H1 (cell line): ENCODE results near the gene CHRDL2. TPM values are rescaled to one million over a fixed set of nuclear protein-coding genes. Genes with fewer than 3 reads are reported as not detected.

Experiments used
- CTCF ChIA-PET: fragments of 300-600 bp; sonication (Branson Sonifier 250); formaldehyde crosslinking; loops from one replicate; lab custom pipeline; 2021; ENCODE audit not compliant: partially characterized antibody; lab: Charles Lee
- POLR2A ChIA-PET: fragments of 300-600 bp; sonication (Branson Sonifier 250); formaldehyde crosslinking; loops from one replicate; lab custom pipeline; 2021; ENCODE audit warnings: inconsistent platforms; ENCODE audit not compliant: partially characterized antibody; lab: Charles Lee
- DNase-seq, 2 experiments: peaks; one replicate each; pipeline versions ENCODE4 v3.0.0 to v3.0.0-alpha.2; 2010 to 2022; ENCODE audit warnings: low spot score in 2 of 2, low read depth in 1 of 2, mixed read lengths in 1 of 2
- FAIRE-seq: peaks from 2 replicates; lab custom pipeline; 2011; peaks lifted over from hg19 to GRCh38; lab: Jason Lieb, UNC
- H2AFZ ChIP-seq: 2 replicates; pipeline ENCODE4 v1.8.1; 2012; ENCODE audit warnings: low read length, inconsistent platforms
- H2AK5ac ChIP-seq: 2 replicates; pipeline ENCODE4 v1.6.1; 2013; ENCODE audit warnings: low read depth, low read length
- H2BK120ac ChIP-seq: replicated peaks from 2 replicates; pipeline ENCODE3; 2013; ENCODE audit warnings: low read depth, low read length, inconsistent platforms
- H2BK12ac ChIP-seq: 2 replicates; pipeline ENCODE4 v1.6.1; 2013; ENCODE audit warnings: low read depth, low read length
- H2BK15ac ChIP-seq: 2 replicates; pipeline ENCODE4 v1.6.1; 2013; ENCODE audit warnings: low read length
- H2BK20ac ChIP-seq: 2 replicates; pipeline ENCODE4 v1.6.1; 2013; ENCODE audit warnings: low read length
- H2BK5ac ChIP-seq: 2 replicates; pipeline ENCODE4 v1.6.1; 2013; ENCODE audit warnings: low read depth, low read length
- H3K14ac ChIP-seq: 2 replicates; pipeline ENCODE4 v1.6.1; 2013; ENCODE audit warnings: inconsistent platforms; ENCODE audit not compliant: insufficient read length
- H3K18ac ChIP-seq: 2 replicates; pipeline ENCODE4 v1.6.1; 2013; ENCODE audit warnings: low read length; ENCODE audit errors: extremely low read depth
- H3K23ac ChIP-seq: 2 replicates; pipeline ENCODE4 v1.6.1; 2013; ENCODE audit warnings: inconsistent platforms; ENCODE audit not compliant: insufficient read length
- H3K23me2 ChIP-seq: 2 replicates; pipeline ENCODE4 v1.6.1; 2013; ENCODE audit warnings: low read depth, low read length
- H3K27ac ChIP-seq: 2 replicates; pipeline ENCODE4 v1.6.1; 2011; ENCODE audit warnings: low read depth, low read length, inconsistent platforms
- H3K27me3 ChIP-seq, 4 experiments: replicated peaks in 1 of 4; 1 replicate in 1 of 4; 2 replicates in 3 of 4; pipeline versions ENCODE4 v1.6.1 to v1.8.1; 2011 to 2013; ENCODE audit warnings: low read length in 3 of 4, mild to moderate bottlenecking in 3 of 4, inconsistent platforms in 2 of 4, mixed read lengths in 2 of 4, moderate library complexity in 1 of 4; ENCODE audit not compliant: control insufficient read depth in 3 of 4, insufficient read depth in 3 of 4; ENCODE audit errors: extremely low read depth in 1 of 4
- H3K36me3 ChIP-seq, 4 experiments: 2 replicates each; pipeline versions ENCODE4 v1.6.1 to v1.8.1; 2011 to 2013; ENCODE audit warnings: mild to moderate bottlenecking in 4 of 4, low read length in 3 of 4, moderate library complexity in 2 of 4, control low read depth in 1 of 4, inconsistent platforms in 1 of 4; ENCODE audit not compliant: insufficient read depth in 4 of 4, control insufficient read depth in 2 of 4
- H3K4ac ChIP-seq: replicated peaks from 2 replicates; pipeline ENCODE3; 2013; ENCODE audit warnings: low read length, low read depth, mixed read lengths, inconsistent platforms; ENCODE audit not compliant: insufficient read length
- H3K4me1 ChIP-seq, 4 experiments: replicated peaks in 1 of 4; 1 replicate in 1 of 4; 2 replicates in 3 of 4; pipeline versions ENCODE4 v1.6.1 to v1.8.1; 2011 to 2013; ENCODE audit warnings: low read length in 3 of 4, inconsistent platforms in 2 of 4, mixed read lengths in 1 of 4; ENCODE audit not compliant: insufficient read depth in 4 of 4, control insufficient read depth in 3 of 4
- H3K4me2 ChIP-seq, 2 experiments: 2 replicates each; pipeline versions ENCODE4 v1.6.1 to v1.8.1; 2011 to 2013; ENCODE audit warnings: low read depth in 2 of 2, low read length in 2 of 2, control low read depth in 1 of 2, inconsistent platforms in 1 of 2, mild to moderate bottlenecking in 1 of 2; ENCODE audit not compliant: insufficient read depth in 1 of 2
- H3K4me3 ChIP-seq, 4 experiments: fragments of 200-600, 300-600 bp in 1 of 4; sonication (generic), shearing (Covaris generic), sonication (Bioruptor Twin) in 1 of 4; 2 replicates each; pipeline versions ENCODE4 v1.5.1 to v1.8.1; 2011 to 2016; ENCODE audit warnings: low read length in 4 of 4, low read depth in 3 of 4, control low read depth in 2 of 4, inconsistent platforms in 2 of 4, mild to moderate bottlenecking in 2 of 4, mixed read lengths in 1 of 4, moderate library complexity in 1 of 4; ENCODE audit not compliant: insufficient read depth in 2 of 4; ENCODE audit errors: extremely low read depth in 1 of 4
- H3K56ac ChIP-seq: replicated peaks from 2 replicates; pipeline ENCODE3; 2013; ENCODE audit warnings: low read depth, mild to moderate bottlenecking, mixed read lengths, low read length, inconsistent platforms; ENCODE audit not compliant: insufficient read length
- H3K79me1 ChIP-seq: 2 replicates; pipeline ENCODE4 v1.6.1; 2013; ENCODE audit warnings: low read depth, low read length, control low read depth
- H3K79me2 ChIP-seq, 2 experiments: 2 replicates each; pipeline versions ENCODE4 v1.6.1 to v1.8.1; 2012 to 2013; ENCODE audit warnings: low read length in 2 of 2, mild to moderate bottlenecking in 2 of 2, inconsistent platforms in 1 of 2; ENCODE audit not compliant: insufficient read depth in 2 of 2, control insufficient read depth in 1 of 2
- H3K9ac ChIP-seq, 4 experiments: replicated peaks in 1 of 4; 1 replicate in 1 of 4; 2 replicates in 3 of 4; pipeline versions ENCODE4 v1.6.1 to v1.8.1; 2011 to 2013; ENCODE audit warnings: low read depth in 3 of 4, low read length in 3 of 4, control low read depth in 2 of 4, mild to moderate bottlenecking in 2 of 4, moderate library complexity in 2 of 4, inconsistent platforms in 1 of 4; ENCODE audit errors: extremely low read depth in 1 of 4
- H3K9me3 ChIP-seq, 2 experiments: 2 replicates each; pipeline versions ENCODE4 v1.6.1 to v1.8.1; 2012 to 2013; ENCODE audit warnings: mild to moderate bottlenecking in 2 of 2, moderate library complexity in 2 of 2, control low read depth in 1 of 2, inconsistent platforms in 1 of 2, low read depth in 1 of 2, low read length in 1 of 2, mixed read lengths in 1 of 2; ENCODE audit not compliant: insufficient read depth in 2 of 2
- H4K20me1 ChIP-seq, 2 experiments: replicated peaks in 1 of 2; 2 replicates each; pipeline versions ENCODE3 to v1.8.1; 2011 to 2013; ENCODE audit warnings: inconsistent platforms in 2 of 2, low read length in 2 of 2, mild to moderate bottlenecking in 1 of 2; ENCODE audit not compliant: insufficient read depth in 2 of 2, control insufficient read depth in 1 of 2
- H4K5ac ChIP-seq: 2 replicates; pipeline ENCODE4 v1.6.1; 2013; ENCODE audit warnings: low read length, low read depth, mixed read lengths, inconsistent platforms; ENCODE audit not compliant: insufficient read length
- H4K8ac ChIP-seq: 2 replicates; pipeline ENCODE4 v1.8.0; 2013; ENCODE audit warnings: mild to moderate bottlenecking, moderate library complexity, low read length, inconsistent platforms; ENCODE audit not compliant: insufficient read depth; ENCODE audit errors: extremely low read depth
- H4K91ac ChIP-seq: replicated peaks from 2 replicates; pipeline ENCODE3; 2013; ENCODE audit warnings: low read length, mixed read lengths, inconsistent platforms; ENCODE audit not compliant: insufficient read length
- EGR1 ChIP-seq: IDR thresholded peaks from 2 replicates; pipeline ENCODE4 v1.6.1; 2011; ENCODE audit warnings: low read depth, low read length, borderline replicate concordance
- GABPA ChIP-seq: IDR thresholded peaks from 2 replicates; pipeline ENCODE4 v1.6.1; 2011; ENCODE audit warnings: mild to moderate bottlenecking, low read length, moderate library complexity, borderline replicate concordance; ENCODE audit not compliant: insufficient read depth
- GTF2F1 ChIP-seq: IDR thresholded peaks from 2 replicates; pipeline ENCODE4 v1.6.1; 2012; ENCODE audit warnings: low read depth, low read length, improper control_type of control experiment, borderline replicate concordance
- NANOG ChIP-seq: IDR thresholded peaks from 2 replicates; pipeline ENCODE4 v1.6.1; 2011; ENCODE audit warnings: low read length, low read depth, mild to moderate bottlenecking, inconsistent platforms; ENCODE audit not compliant: insufficient read depth, poor library complexity, severe bottlenecking
- NRF1 ChIP-seq: IDR thresholded peaks from 2 replicates; pipeline ENCODE4 v1.6.1; 2011; ENCODE audit warnings: mild to moderate bottlenecking, low read depth, low read length, improper control_type of control experiment
- SIN3A ChIP-seq, 2 experiments: IDR thresholded peaks in 1 of 2; conservative IDR thresholded peaks in 1 of 2; 2 replicates each; pipeline ENCODE4 v1.6.1; 2011 to 2012; ENCODE audit warnings: low read length in 2 of 2, improper control_type of control experiment in 1 of 2, low read depth in 1 of 2, mild to moderate bottlenecking in 1 of 2
- SUZ12 ChIP-seq: fragments of 200-600 bp; sonication (generic); IDR thresholded peaks from 2 replicates; pipeline ENCODE4 v1.6.1; 2012; ENCODE audit warnings: mild to moderate bottlenecking, inconsistent platforms, low read length, moderate library complexity, mixed read lengths
- TAF7 ChIP-seq: optimal IDR thresholded peaks from 2 replicates; pipeline ENCODE3; 2011; ENCODE audit warnings: low read depth, mild to moderate bottlenecking, inconsistent platforms, low read length, moderate library complexity, borderline replicate concordance
- TEAD4 ChIP-seq: IDR thresholded peaks from 2 replicates; pipeline ENCODE4 v1.6.1; 2012; ENCODE audit warnings: low read depth, low read length, inconsistent platforms, mixed read lengths
- WGBS, 2 experiments: shearing (Covaris generic) in 1 of 2; methylation state at CpG; one replicate each; pipeline versions ENCODE4 v1.1.6 to v1.1.7; 2013 to 2015; ENCODE audit warnings: low lambda C conversion rate in 2 of 2, mixed read lengths in 2 of 2, inconsistent platforms in 1 of 2, low coverage in 1 of 2, missing lambda C conversion rate in 1 of 2; ENCODE audit not compliant: insufficient replicate concordance in 2 of 2, insufficient coverage in 1 of 2, insufficient read length in 1 of 2; ENCODE audit errors: extremely low coverage in 1 of 2, missing lambda C conversion rate in 1 of 2; 5-methylcytosine and 5-hydroxymethylcytosine counted together
- polyA plus RNA-seq, 7 experiments: library from polyadenylated mRNA; depleted of rRNA in 3 of 7; stranded (reverse) in 5 of 7; unstranded in 2 of 7; fragments of >200 nt in 5 of 7; fragments of 200-250 nt in 2 of 7; gene quantifications; 1 replicate in 5 of 7; 2 replicates in 1 of 7; 4 replicates in 1 of 7; pipeline versions ENCODE4 v1.2.1 to v1.2.3, GENCODE V29; 2011 to 2013; ENCODE audit warnings: missing spikeins in 2 of 7, mixed read lengths in 2 of 7
- total RNA-seq: library from RNA; stranded (reverse); fragmentation: NEBNext Ultra II Directional; extraction: Animal tissue kit (Norgen Biotek cat#: 25700); gene quantifications from 2 replicates; pipeline ENCODE4 v1.2.1, GENCODE V29; 2021
- TF ChIP-seq, protein P1 (sequence below): IDR thresholded peaks from 2 replicates; pipeline ENCODE4 v1.6.1; 2011; ENCODE audit warnings: low read depth, mild to moderate bottlenecking, low read length; ENCODE audit not compliant: insufficient read depth
- TF ChIP-seq, protein P2 (sequence below): IDR thresholded peaks from 2 replicates; pipeline ENCODE4 v1.6.1; 2011; ENCODE audit warnings: low read length, improper control_type of control experiment

CHRDL2 gene
- total and polyA plus RNA-seq, 2 of the 8 experiments (the other 6 are each of a cell fraction or from before 2014, with no cell fraction given): 0.26 to 0.48 TPM

DNA sequence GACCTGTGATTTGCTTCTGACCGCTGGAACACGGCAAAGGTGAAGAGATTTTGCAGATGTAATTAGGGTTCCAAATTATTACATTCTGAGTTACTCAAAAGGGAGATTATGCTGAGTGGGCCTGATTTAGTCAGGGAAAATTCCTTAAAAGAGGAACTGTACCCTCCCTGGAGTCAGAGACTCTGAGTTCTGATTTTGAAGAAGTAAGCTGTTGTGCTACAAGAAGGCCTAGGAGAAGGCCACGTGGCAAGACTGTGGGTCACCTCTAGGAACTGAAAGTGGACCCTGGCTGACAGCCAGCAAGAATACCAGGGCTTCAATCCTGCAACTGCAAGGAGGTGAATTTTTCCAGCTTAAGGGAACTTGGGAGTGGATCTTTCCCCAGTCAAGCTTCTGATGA lies 45.3 kb downstream of the CHRDL2 start:
- Histone ChIP-seq H2AK5ac (no peak overlapping the region), H3K9ac (no peak overlapping the region), H4K5ac (no peak overlapping the region), H3K79me1 (no peaks in the 10 kb centered on the region), H2BK20ac (no peak overlapping the region), H3K23ac (no peak overlapping the region), H3K27me3 (peaks cover 0 to 12% (median 7%) of the 10 kb centered on the region in 4 experiments; a peak in 5 of 7 replicates), H2BK120ac (no peak overlapping the region), H3K27ac (no peak overlapping the region), H3K79me2 (no peaks in the 10 kb centered on the region), H3K56ac (no peak overlapping the region), H2AFZ (no peak overlapping the region), H2BK5ac (no peak overlapping the region), H3K4me1 (peaks cover 5 to 8% (median 7%) of the 10 kb centered on the region in 4 experiments; a peak in 6 of 7 replicates), H3K36me3 (no peaks in the 10 kb centered on the region), H2BK15ac (no peak overlapping the region), H2BK12ac (no peak overlapping the region), H4K20me1 (no peaks in the 10 kb centered on the region), H3K23me2 (no peaks in the 10 kb centered on the region), H3K4ac (no peak overlapping the region), H3K14ac (no peak overlapping the region), H3K18ac (no peak overlapping the region), H4K8ac (no peak overlapping the region), H3K9me3 (no peaks in the 10 kb centered on the region), H3K4me3 (no peak overlapping the region), H4K91ac (no peak overlapping the region), H3K4me2 (no peak overlapping the region)
- no peak for DNase-seq
- no peak for FAIRE-seq
- 92% methylated on average over 3 of the region's 3 CpGs; no CpG with 5 or more reads in 1 of the 2 experiments for WGBS, 2 experiments
- CTCF ChIA-PET: interaction anchor here (0.9 to 10.2 kb wide), 6 partner anchors 8 to 40 kb away, joined by 3 to 72 read pairs (median 10); no protein-coding TSS in a partner anchor
- POLR2A ChIA-PET: interaction anchor here (1.6 kb wide), 1 partner anchor 10 kb away, joined by 4 read pairs; no protein-coding TSS in a partner anchor
- TF ChIP-seq, protein P1, sequence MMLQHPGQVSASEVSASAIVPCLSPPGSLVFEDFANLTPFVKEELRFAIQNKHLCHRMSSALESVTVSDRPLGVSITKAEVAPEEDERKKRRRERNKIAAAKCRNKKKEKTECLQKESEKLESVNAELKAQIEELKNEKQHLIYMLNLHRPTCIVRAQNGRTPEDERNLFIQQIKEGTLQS: no peak
- TF ChIP-seq, protein P2, sequence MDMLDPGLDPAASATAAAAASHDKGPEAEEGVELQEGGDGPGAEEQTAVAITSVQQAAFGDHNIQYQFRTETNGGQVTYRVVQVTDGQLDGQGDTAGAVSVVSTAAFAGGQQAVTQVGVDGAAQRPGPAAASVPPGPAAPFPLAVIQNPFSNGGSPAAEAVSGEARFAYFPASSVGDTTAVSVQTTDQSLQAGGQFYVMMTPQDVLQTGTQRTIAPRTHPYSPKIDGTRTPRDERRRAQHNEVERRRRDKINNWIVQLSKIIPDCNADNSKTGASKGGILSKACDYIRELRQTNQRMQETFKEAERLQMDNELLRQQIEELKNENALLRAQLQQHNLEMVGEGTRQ: no peak
- TF ChIP-seq EGR1 (no peak), GTF2F1 (no peak), TAF7 (no peak), NRF1 (no peak), TEAD4 (no peak), NANOG (no peak), SIN3A (conservative IDR thresholded peaks at IDR 0.05 in 1 of 2, IDR thresholded peaks at IDR 0.05 in 1 of 2; ENCODE audit: low read depth in 1 of 2, low read length in 2 of 2) (no peak), SUZ12 (no peak), GABPA (no peak)
